HCT116 (cell line): ENCODE data around the gene CLEC2B. TPM values are rescaled to one million over a fixed set of nuclear protein-coding genes. Genes with fewer than 3 reads are reported as not detected.

Experiments used
- ATAC-seq: fragments of 200-7000 bp; cut with Tn5 transposase; 2 replicates; pipeline ENCODE4 v1.9.1; 2020; ENCODE audit warnings: mild to moderate bottlenecking, moderate library complexity
- BruUV-seq: library from RNA; stranded (reverse); fragments of 400-500 nt; replicated peaks from 2 replicates; lab custom pipeline; 2021; lab: Mats Ljungman, UMichigan
- CTCF ChIA-PET: fragments of 300-600 bp; sonication (Branson Sonifier 250); formaldehyde crosslinking; loops from one replicate; lab custom pipeline; 2021; ENCODE audit warnings: antibody characterized with exemption; lab: Charles Lee
- POLR2A ChIA-PET: fragments of 300-600, 350-600 bp; sonication (Branson Sonifier 250); formaldehyde crosslinking; loops from one replicate; lab custom pipeline; 2021; ENCODE audit warnings: antibody characterized with exemption; lab: Charles Lee
- RAD21 ChIA-PET, 2 experiments: fragments of 300-600 bp; sonication (Branson Sonifier 250); formaldehyde crosslinking; loops; one replicate each; lab custom pipeline; 2023; ENCODE audit warnings: low total read pairs in 2 of 2; ENCODE audit not compliant: uncharacterized antibody in 2 of 2, unreplicated experiment in 2 of 2, low non-redundant PET in 1 of 2; lab: Charles Lee
- DNase-seq: peaks from one replicate; pipeline ENCODE4 v3.0.0-alpha.2; 2010; ENCODE audit warnings: low read depth, low spot score
- H2AFZ ChIP-seq: fragments of 200-600 bp; shearing (Covaris generic), sonication (generic); 2 replicates; pipeline ENCODE4 v1.6.1; 2017; ENCODE audit warnings: low read depth, mixed run types, mixed read lengths, antibody characterized with exemption, low read length; ENCODE audit not compliant: poor library complexity, severe bottlenecking
- H3K27ac ChIP-seq: 2 replicates; pipeline ENCODE4 v1.5.1; 2012; ENCODE audit warnings: low read depth, low read length
- H3K27me3 ChIP-seq: fragments of 200-600 bp; sonication (generic); 2 replicates; pipeline ENCODE4 v1.6.1; 2016; ENCODE audit warnings: mixed run types, low read length, mixed read lengths; ENCODE audit not compliant: insufficient read depth
- H3K36me3 ChIP-seq, 2 experiments: fragments of 200-500 bp in 1 of 2; fragments of 200-600 bp in 1 of 2; sonication (Bioruptor generic) in 1 of 2; sonication (generic) in 1 of 2; 2 replicates each; pipeline versions ENCODE4 v1.5.1 to v1.6.1; 2014 to 2016; ENCODE audit warnings: low read length in 2 of 2, inconsistent platforms in 1 of 2, mixed read lengths in 1 of 2, mixed run types in 1 of 2; ENCODE audit not compliant: insufficient read depth in 2 of 2, control insufficient read depth in 1 of 2
- H3K4me1 ChIP-seq, 2 experiments: fragments of 200-600 bp in 1 of 2; sonication (generic) in 1 of 2; 2 replicates each; pipeline versions ENCODE4 v1.5.1 to v1.6.1; 2012 to 2017; ENCODE audit warnings: low read length in 2 of 2, inconsistent platforms in 1 of 2, mild to moderate bottlenecking in 1 of 2, mixed read lengths in 1 of 2, mixed run types in 1 of 2, moderate library complexity in 1 of 2; ENCODE audit not compliant: insufficient read depth in 2 of 2, control insufficient read depth in 1 of 2
- H3K4me2 ChIP-seq: fragments of 200-600 bp; sonication (generic); 2 replicates; pipeline ENCODE4 v1.6.1; 2017; ENCODE audit warnings: mixed run types, low read length, mixed read lengths
- H3K4me3 ChIP-seq, 2 experiments: fragments of 200-600 bp in 1 of 2; sonication (generic) in 1 of 2; replicated peaks in 1 of 2; 2 replicates each; pipeline ENCODE4 v1.5.1; 2011 to 2016; ENCODE audit warnings: low read length in 2 of 2, control low read depth in 1 of 2, low read depth in 1 of 2, mild to moderate bottlenecking in 1 of 2, mixed read lengths in 1 of 2, mixed run types in 1 of 2
- H3K79me2 ChIP-seq: fragments of 200-600 bp; sonication (generic); 2 replicates; pipeline ENCODE4 v1.6.1; 2017; ENCODE audit warnings: mild to moderate bottlenecking, mixed run types, low read length, moderate library complexity, mixed read lengths; ENCODE audit not compliant: insufficient read depth
- H3K9ac ChIP-seq: fragments of 200-600 bp; sonication (generic); 2 replicates; pipeline ENCODE4 v1.6.1; 2016; ENCODE audit warnings: low read length, mixed read lengths
- H3K9me2 ChIP-seq: fragments of 200-600 bp; sonication (generic), shearing (Covaris generic); 2 replicates; pipeline ENCODE4 v1.6.1; 2017; ENCODE audit warnings: mixed run types, mild to moderate bottlenecking, moderate library complexity; ENCODE audit not compliant: insufficient read depth
- H3K9me3 ChIP-seq, 2 experiments: fragments of 200-500 bp in 1 of 2; fragments of 200-600 bp in 1 of 2; sonication (Bioruptor generic) in 1 of 2; sonication (generic) in 1 of 2; 2 replicates each; pipeline ENCODE4 v1.6.1; 2014 to 2017; ENCODE audit warnings: low read length in 2 of 2, mixed read lengths in 2 of 2, inconsistent platforms in 1 of 2, low read depth in 1 of 2, mild to moderate bottlenecking in 1 of 2, mixed run types in 1 of 2, moderate library complexity in 1 of 2; ENCODE audit not compliant: control insufficient read depth in 1 of 2, insufficient read depth in 1 of 2
- H4K20me1 ChIP-seq: fragments of 200-600 bp; sonication (generic), shearing (Covaris generic); 2 replicates; pipeline ENCODE4 v1.6.1; 2017; ENCODE audit warnings: mixed run types, mild to moderate bottlenecking, moderate library complexity; ENCODE audit not compliant: insufficient read depth
- CBX3 ChIP-seq: IDR thresholded peaks from 2 replicates; pipeline ENCODE4 v1.6.1; 2012; ENCODE audit warnings: low read depth
- EGR1 ChIP-seq: IDR thresholded peaks from 2 replicates; pipeline ENCODE4 v1.6.1; 2012; ENCODE audit warnings: low read depth
- ELF1 ChIP-seq: IDR thresholded peaks from 2 replicates; pipeline ENCODE4 v1.6.1; 2012; ENCODE audit warnings: low read depth, borderline replicate concordance
- EZH2 ChIP-seq: fragments of 200-600 bp; sonication (generic); IDR thresholded peaks from 2 replicates; pipeline ENCODE4 v1.6.1; 2017; ENCODE audit warnings: antibody characterized with exemption, mixed run types
- FOSL1 ChIP-seq: IDR thresholded peaks from 2 replicates; pipeline ENCODE4 v1.6.1; 2012; ENCODE audit warnings: low read depth
- JUND ChIP-seq: IDR thresholded peaks from 2 replicates; pipeline ENCODE4 v1.6.1; 2012
- MAX ChIP-seq: IDR thresholded peaks from 2 replicates; pipeline ENCODE4 v1.6.1; 2012
- RAD21 ChIP-seq: IDR thresholded peaks from 2 replicates; pipeline ENCODE4 v1.6.1; 2012; ENCODE audit warnings: low read depth, mild to moderate bottlenecking
- SIN3A ChIP-seq: IDR thresholded peaks from 2 replicates; pipeline ENCODE4 v1.6.1; 2012; ENCODE audit warnings: low read depth
- SP1 ChIP-seq: IDR thresholded peaks from 2 replicates; pipeline ENCODE4 v1.6.1; 2012; ENCODE audit warnings: low read depth
- TCF7L2 ChIP-seq: IDR thresholded peaks from 2 replicates; pipeline ENCODE4 v1.7.0; 2011; ENCODE audit warnings: borderline replicate concordance, inconsistent platforms; ENCODE audit not compliant: insufficient read depth, insufficient read length; ENCODE audit errors: extremely low read depth
- ZFX ChIP-seq: fragments of 450-650 bp; IDR thresholded peaks from 2 replicates; pipeline ENCODE4 v1.6.1; 2017
- intact Hi-C: fragments of 100-400 bp; cut with micrococcal nuclease; formaldehyde crosslinking; loops from 2 replicates; pipeline ENCODE4 v1.10.0; 2022
- total RNA-seq: library from RNA; stranded (reverse); gene quantifications from one replicate; pipeline ENCODE4 v1.2.1, GENCODE V29; 2021; ENCODE audit not compliant: unreplicated experiment
- TF ChIP-seq, protein P1 (sequence below): IDR thresholded peaks from 2 replicates; pipeline ENCODE4 v1.6.1; 2012; ENCODE audit warnings: low read depth

Gene CLEC2B
- total RNA-seq, 1 experiment from 2014 or later, result not detected

GRCh38 chr12:9881246-9881645, 12.1 kb upstream of the CLEC2B start, which contains the start of gene KLRF2:
TSS of gene KLRF2 (plus strand) at chr12:9881489. CDS start at chr12:9881596, 107 bp downstream.
- Histone ChIP-seq H3K36me3 (no peaks in the 10 kb centered on the region), H3K9ac (no peak within 1 kb of the TSS), H3K79me2 (no peaks in the 10 kb centered on the region)
- intact Hi-C loops, result no loop called here
- no peak for TF ChIP-seq SP1
- no peak for TF ChIP-seq ZFX
- no peak for TF ChIP-seq EGR1
- no peak for TF ChIP-seq TCF7L2
- no peak for TF ChIP-seq JUND
- no peak for TF ChIP-seq MAX
- TF ChIP-seq CBX3, result no peak
- TF ChIP-seq, protein P1, sequence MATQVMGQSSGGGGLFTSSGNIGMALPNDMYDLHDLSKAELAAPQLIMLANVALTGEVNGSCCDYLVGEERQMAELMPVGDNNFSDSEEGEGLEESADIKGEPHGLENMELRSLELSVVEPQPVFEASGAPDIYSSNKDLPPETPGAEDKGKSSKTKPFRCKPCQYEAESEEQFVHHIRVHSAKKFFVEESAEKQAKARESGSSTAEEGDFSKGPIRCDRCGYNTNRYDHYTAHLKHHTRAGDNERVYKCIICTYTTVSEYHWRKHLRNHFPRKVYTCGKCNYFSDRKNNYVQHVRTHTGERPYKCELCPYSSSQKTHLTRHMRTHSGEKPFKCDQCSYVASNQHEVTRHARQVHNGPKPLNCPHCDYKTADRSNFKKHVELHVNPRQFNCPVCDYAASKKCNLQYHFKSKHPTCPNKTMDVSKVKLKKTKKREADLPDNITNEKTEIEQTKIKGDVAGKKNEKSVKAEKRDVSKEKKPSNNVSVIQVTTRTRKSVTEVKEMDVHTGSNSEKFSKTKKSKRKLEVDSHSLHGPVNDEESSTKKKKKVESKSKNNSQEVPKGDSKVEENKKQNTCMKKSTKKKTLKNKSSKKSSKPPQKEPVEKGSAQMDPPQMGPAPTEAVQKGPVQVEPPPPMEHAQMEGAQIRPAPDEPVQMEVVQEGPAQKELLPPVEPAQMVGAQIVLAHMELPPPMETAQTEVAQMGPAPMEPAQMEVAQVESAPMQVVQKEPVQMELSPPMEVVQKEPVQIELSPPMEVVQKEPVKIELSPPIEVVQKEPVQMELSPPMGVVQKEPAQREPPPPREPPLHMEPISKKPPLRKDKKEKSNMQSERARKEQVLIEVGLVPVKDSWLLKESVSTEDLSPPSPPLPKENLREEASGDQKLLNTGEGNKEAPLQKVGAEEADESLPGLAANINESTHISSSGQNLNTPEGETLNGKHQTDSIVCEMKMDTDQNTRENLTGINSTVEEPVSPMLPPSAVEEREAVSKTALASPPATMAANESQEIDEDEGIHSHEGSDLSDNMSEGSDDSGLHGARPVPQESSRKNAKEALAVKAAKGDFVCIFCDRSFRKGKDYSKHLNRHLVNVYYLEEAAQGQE, result no peak
- TF ChIP-seq FOSL1, result no peak
- TF ChIP-seq ELF1, result no peak
- no peak for TF ChIP-seq SIN3A
- no peak for TF ChIP-seq EZH2
- no peak for TF ChIP-seq RAD21
- TF ChIP-seq, all 23 proteins: peak for 0
- Histone ChIP-seq H3K9me3 (no peaks in the 10 kb centered on the region), H3K9me2 (no peaks in the 10 kb centered on the region), H3K27me3 (peaks cover 34% of the 10 kb centered on the region), H4K20me1 (no peaks in the 10 kb centered on the region; the same call in 1 of the 2 replicates), H2AFZ (no peak within 1 kb of the TSS), H3K27ac (no peak within 1 kb of the TSS), H3K4me3 (no peak within 1 kb of the TSS), H3K4me2 (no peak within 1 kb of the TSS), H3K4me1 (no peaks in the 10 kb centered on the region)
- DNase-seq, result no peak
- ChIA-PET CTCF (no interaction called here), RAD21 (no interaction called here), POLR2A (no interaction called here)
- BruUV-seq, result no TSS peak
- ATAC-seq, result no peak
